GM12878 (cell line): ENCODE results near the gene LCN9. TPM values are rescaled to one million over a fixed set of nuclear protein-coding genes. Genes with fewer than 3 reads are reported as not detected.

Source experiments
- ATAC-seq: fragments of 200-7000 bp; cut with Tn5 transposase; 3 replicates; pipeline ENCODE4 v1.9.1; 2020; ENCODE audit warnings: mild to moderate bottlenecking, moderate library complexity
- BruUV-seq: library from RNA; stranded (reverse); fragments of 400-500 nt; replicated peaks from 2 replicates; lab custom pipeline; 2021; lab: Mats Ljungman, UMichigan
- CTCF ChIA-PET: fragments of 300-600 bp; sonication (Branson Sonifier 250); formaldehyde crosslinking; extraction: SDS; loops from one replicate; lab custom pipeline; 2021; ENCODE audit warnings: inconsistent platforms; lab: Yijun Ruan, JAX
- POLR2A ChIA-PET: fragments of 350-600 bp; formaldehyde crosslinking; extraction: SDS; loops from one replicate; lab custom pipeline; 2021; ENCODE audit warnings: inconsistent platforms; lab: Charles Lee
- RAD21 ChIA-PET: fragments of 300-600 bp; sonication (Branson Sonifier 250); formaldehyde crosslinking; loops from one replicate; lab custom pipeline; 2023; ENCODE audit warnings: antibody characterized with exemption; ENCODE audit not compliant: unreplicated experiment; lab: Charles Lee
- SMC1A ChIA-PET: fragments of 300-600 bp; sonication (Branson Sonifier 250); formaldehyde crosslinking; loops from one replicate; lab custom pipeline; 2023; ENCODE audit not compliant: unreplicated experiment, uncharacterized antibody; lab: Charles Lee
- DNase-seq: peaks from one replicate; pipeline ENCODE4 v3.0.0-alpha.2; 2011; ENCODE audit warnings: low read depth, low spot score
- FAIRE-seq: peaks from 3 replicates; lab custom pipeline; 2011; peaks lifted over from hg19 to GRCh38; lab: Jason Lieb, UNC
- H2AFZ ChIP-seq: 2 replicates; pipeline ENCODE4 v1.6.0; 2011; ENCODE audit warnings: low read depth, low read length, control low read depth; ENCODE audit not compliant: control insufficient read depth
- H3K27ac ChIP-seq: 2 replicates; pipeline ENCODE4 v1.5.1; 2011; ENCODE audit warnings: control low read depth; ENCODE audit not compliant: control insufficient read depth, insufficient read depth
- H3K27me3 ChIP-seq, 2 experiments: replicated peaks in 1 of 2; 2 replicates each; pipeline versions ENCODE4 v1.6.0 to v1.6.1; 2011; ENCODE audit warnings: low read length in 1 of 2; ENCODE audit not compliant: control insufficient read depth in 2 of 2, insufficient read depth in 2 of 2
- H3K36me3 ChIP-seq, 2 experiments: 2 replicates each; pipeline ENCODE4 v1.5.1; 2011; ENCODE audit warnings: low read length in 1 of 2; ENCODE audit not compliant: control insufficient read depth in 2 of 2, insufficient read depth in 2 of 2
- H3K4me1 ChIP-seq: 2 replicates; pipeline ENCODE4 v1.6.1; 2011; ENCODE audit warnings: mild to moderate bottlenecking, low read length, moderate library complexity, mixed read lengths; ENCODE audit not compliant: control insufficient read depth, insufficient read depth
- H3K4me2 ChIP-seq: 2 replicates; pipeline ENCODE4 v1.6.0; 2011; ENCODE audit warnings: control low read depth; ENCODE audit not compliant: control insufficient read depth, insufficient read depth
- H3K4me3 ChIP-seq: fragments of 200-600 bp; sonication (generic); 2 replicates; pipeline ENCODE4 v1.5.1; 2016
- H3K79me2 ChIP-seq: 2 replicates; pipeline ENCODE4 v1.6.0; 2011; ENCODE audit warnings: low read length; ENCODE audit not compliant: control insufficient read depth, insufficient read depth
- H3K9ac ChIP-seq: 2 replicates; pipeline ENCODE4 v1.8.0; 2011; ENCODE audit warnings: low read length, control low read depth, mixed read lengths; ENCODE audit not compliant: control insufficient read depth, insufficient read depth
- H3K9me3 ChIP-seq: replicated peaks from 3 replicates; pipeline ENCODE4 v1.5.1; 2011; ENCODE audit warnings: mild to moderate bottlenecking, low read length; ENCODE audit not compliant: control insufficient read depth, insufficient read depth
- H4K20me1 ChIP-seq: 2 replicates; pipeline ENCODE4 v1.6.0; 2011; ENCODE audit not compliant: control insufficient read depth, insufficient read depth
- CHD1 ChIP-seq: IDR thresholded peaks from 2 replicates; pipeline ENCODE4 v1.6.1; 2012; ENCODE audit warnings: low read depth, low read length, improper control_type of control experiment
- JUNB ChIP-seq: IDR thresholded peaks from 2 replicates; pipeline ENCODE4 v1.6.1; 2016; ENCODE audit warnings: antibody characterized with exemption, mild to moderate bottlenecking
- JUND ChIP-seq: IDR thresholded peaks from 2 replicates; pipeline ENCODE4 v1.6.1; 2012; ENCODE audit warnings: low read depth, mild to moderate bottlenecking, low read length, improper control_type of control experiment, moderate library complexity
- LARP7 ChIP-seq: fragments of 450-650 bp; IDR thresholded peaks from 2 replicates; pipeline ENCODE4 v1.6.1; 2017; ENCODE audit warnings: mild to moderate bottlenecking
- MTA2 ChIP-seq: fragments of 450-650 bp; IDR thresholded peaks from 2 replicates; pipeline ENCODE4 v1.6.1; 2016; ENCODE audit warnings: low read depth, mild to moderate bottlenecking, moderate library complexity
- MYB ChIP-seq: fragments of 150-350 bp; IDR thresholded peaks from 2 replicates; pipeline ENCODE4 v1.6.1; 2014; ENCODE audit warnings: mild to moderate bottlenecking, low read depth, low read length, borderline replicate concordance
- NBN ChIP-seq: fragments of 450-650 bp; IDR thresholded peaks from 2 replicates; pipeline ENCODE4 v1.6.1; 2016
- NFYB ChIP-seq: IDR thresholded peaks from 2 replicates; pipeline ENCODE4 v1.6.1; 2011; ENCODE audit warnings: low read depth, mild to moderate bottlenecking, low read length, improper control_type of control experiment, moderate library complexity; ENCODE audit not compliant: insufficient read depth
- PAX5 ChIP-seq: IDR thresholded peaks from 2 replicates; pipeline ENCODE4 v1.6.1; 2011; ENCODE audit warnings: low read depth, low read length, borderline replicate concordance
- RBBP5 ChIP-seq: fragments of 200-600 bp; sonication (generic); conservative IDR thresholded peaks from 2 replicates; pipeline ENCODE4 v1.6.1; 2016
- RCOR1 ChIP-seq: conservative IDR thresholded peaks from 2 replicates; pipeline ENCODE4 v1.6.1; 2012; ENCODE audit warnings: low read depth, low read length, improper control_type of control experiment
- SMARCA5 ChIP-seq: fragments of 450-650 bp; IDR thresholded peaks from 2 replicates; pipeline ENCODE4 v1.6.1; 2017; ENCODE audit warnings: mild to moderate bottlenecking
- STAT3 ChIP-seq: IDR thresholded peaks from 2 replicates; pipeline ENCODE4 v1.6.1; 2011; ENCODE audit warnings: low read depth, low read length, improper control_type of control experiment
- TCF7 ChIP-seq: IDR thresholded peaks from 2 replicates; pipeline ENCODE4 v1.6.1; 2014; ENCODE audit warnings: antibody characterized with exemption, borderline replicate concordance
- WRNIP1 ChIP-seq: IDR thresholded peaks from 2 replicates; pipeline ENCODE4 v1.6.1; 2011; ENCODE audit warnings: low read depth, low read length, improper control_type of control experiment, borderline replicate concordance
- ZBTB33 ChIP-seq: fragments of 450-650 bp; IDR thresholded peaks from 2 replicates; pipeline ENCODE4 v1.6.1; 2017; ENCODE audit warnings: mild to moderate bottlenecking
- ZNF24 ChIP-seq: fragments of 450-650 bp; IDR thresholded peaks from 2 replicates; pipeline ENCODE4 v1.6.1; 2017; ENCODE audit warnings: antibody characterized with exemption, mild to moderate bottlenecking
- ZNF274 ChIP-seq: IDR thresholded peaks from one replicate; pipeline ENCODE4 v1.8.0; 2011; ENCODE audit not compliant: insufficient read length, insufficient read depth
- ZNF384 ChIP-seq: IDR thresholded peaks from 2 replicates; pipeline ENCODE4 v1.6.1; 2012; ENCODE audit warnings: low read depth, mild to moderate bottlenecking, low read length, improper control_type of control experiment, borderline replicate concordance
- WGBS: methylation state at CpG from one replicate; pipeline ENCODE4 v1.1.6; 2016; ENCODE audit warnings: low lambda C conversion rate; ENCODE audit not compliant: insufficient replicate concordance, insufficient coverage; ENCODE audit errors: missing lambda C conversion rate; 5-methylcytosine and 5-hydroxymethylcytosine counted together
- in situ Hi-C: fragments of 300-500 bp; cut with MboI; formaldehyde crosslinking; loops from 9 replicates; pipeline ENCODE4 v1.14.3; 2018; ENCODE audit warnings: mixed read lengths
- intact Hi-C: fragments of 100-400 bp; cut with micrococcal nuclease; formaldehyde crosslinking; loops from one replicate; pipeline ENCODE4 v1.14.2; 2022; ENCODE audit not compliant: unreplicated experiment
- polyA plus RNA-seq, 11 experiments: library from polyadenylated mRNA; depleted of rRNA in 4 of 11; unstranded in 6 of 11; stranded (reverse) in 5 of 11; fragments of >200 nt; fragmentation: Nextera tagmentation in 4 of 11; fragmentation: Illumina TruSeq in 1 of 11; extraction: Ambion mirVana in 4 of 11; extraction: Trizol in 1 of 11; gene quantifications; 1 replicate in 1 of 11; 2 replicates in 10 of 11; pipeline versions ENCODE4 v1.2.1 to v1.2.3, GENCODE V29; 2011 to 2016; ENCODE audit warnings: inconsistent platforms in 2 of 11, missing spikeins in 2 of 11, low read depth in 1 of 11
- total RNA-seq, 4 experiments: library from RNA; depleted of rRNA in 3 of 4; stranded (reverse); fragments of >200 nt in 3 of 4; fragmentation: Illumina TruSeq in 1 of 4; extraction: Trizol in 1 of 4; gene quantifications; 2 replicates each; pipeline versions ENCODE4 v1.2.1 to v1.2.3, GENCODE V29; 2013 to 2021
- TF ChIP-seq, protein P1 (sequence below): fragments of 450-650 bp; IDR thresholded peaks from 2 replicates; pipeline ENCODE4 v1.6.1; 2017; ENCODE audit warnings: mild to moderate bottlenecking, moderate library complexity

Gene LCN9
- total and polyA plus RNA-seq, 10 of the 15 experiments (the other 5 are each of a cell fraction or from before 2014, with no cell fraction given): not detected

DNA sequence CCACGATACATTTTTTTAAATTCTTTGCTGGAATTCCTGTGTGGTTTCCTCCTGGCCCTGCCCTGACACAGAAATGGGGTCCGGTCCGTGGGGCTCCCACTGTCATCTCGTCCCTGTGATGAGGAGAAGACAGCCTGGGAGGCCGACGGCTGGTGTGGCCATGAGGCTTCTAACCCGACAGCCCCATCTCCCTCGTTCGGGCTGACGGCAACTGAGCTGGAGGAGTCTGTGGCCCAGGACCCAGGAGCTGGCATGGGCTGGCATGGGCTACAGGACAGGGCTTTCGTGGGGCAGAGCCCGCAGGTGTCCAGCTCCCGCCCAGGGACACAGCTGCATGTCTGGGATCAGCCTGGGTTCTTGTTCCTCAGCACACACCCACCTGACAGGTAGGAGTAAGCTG lies 13.8 kb downstream of the LCN9 start:
- BruUV-seq: no TSS peak
- ATAC-seq (no peak), FAIRE-seq (no peak), DNase-seq (no peak)
- ChIA-PET SMC1A (no interaction called here), POLR2A (no interaction called here), CTCF (no interaction called here)
- Histone ChIP-seq H3K4me3 (no peak overlapping the region), H3K9ac (no peak overlapping the region), H3K27me3 (no peaks in the 10 kb centered on the region), H3K4me1 (no peaks in the 10 kb centered on the region), H2AFZ (no peak overlapping the region), H3K9me3 (no peaks in the 10 kb centered on the region), H3K4me2 (no peak overlapping the region), H3K36me3 (no peaks in the 10 kb centered on the region), H3K79me2 (no peaks in the 10 kb centered on the region), H4K20me1 (no peaks in the 10 kb centered on the region)
- 37% methylated on average over 13 of the region's 13 CpGs for WGBS
- in situ Hi-C loops (no loop called here), intact Hi-C loops (no loop called here)
- TF ChIP-seq CHD1 (no peak), JUNB (no peak), WRNIP1 (no peak), TCF7 (no peak), STAT3 (no peak), RBBP5 (no peak), PAX5 (no peak), ZNF24 (no peak), NFYB (no peak), MTA2 (no peak), JUND (no peak), SMARCA5 (no peak), NBN (no peak), ZBTB33 (no peak), RCOR1 (no peak), ZNF384 (no peak), ZNF274 (no peak), MYB (no peak), LARP7 (no peak)
- TF ChIP-seq, protein P1, sequence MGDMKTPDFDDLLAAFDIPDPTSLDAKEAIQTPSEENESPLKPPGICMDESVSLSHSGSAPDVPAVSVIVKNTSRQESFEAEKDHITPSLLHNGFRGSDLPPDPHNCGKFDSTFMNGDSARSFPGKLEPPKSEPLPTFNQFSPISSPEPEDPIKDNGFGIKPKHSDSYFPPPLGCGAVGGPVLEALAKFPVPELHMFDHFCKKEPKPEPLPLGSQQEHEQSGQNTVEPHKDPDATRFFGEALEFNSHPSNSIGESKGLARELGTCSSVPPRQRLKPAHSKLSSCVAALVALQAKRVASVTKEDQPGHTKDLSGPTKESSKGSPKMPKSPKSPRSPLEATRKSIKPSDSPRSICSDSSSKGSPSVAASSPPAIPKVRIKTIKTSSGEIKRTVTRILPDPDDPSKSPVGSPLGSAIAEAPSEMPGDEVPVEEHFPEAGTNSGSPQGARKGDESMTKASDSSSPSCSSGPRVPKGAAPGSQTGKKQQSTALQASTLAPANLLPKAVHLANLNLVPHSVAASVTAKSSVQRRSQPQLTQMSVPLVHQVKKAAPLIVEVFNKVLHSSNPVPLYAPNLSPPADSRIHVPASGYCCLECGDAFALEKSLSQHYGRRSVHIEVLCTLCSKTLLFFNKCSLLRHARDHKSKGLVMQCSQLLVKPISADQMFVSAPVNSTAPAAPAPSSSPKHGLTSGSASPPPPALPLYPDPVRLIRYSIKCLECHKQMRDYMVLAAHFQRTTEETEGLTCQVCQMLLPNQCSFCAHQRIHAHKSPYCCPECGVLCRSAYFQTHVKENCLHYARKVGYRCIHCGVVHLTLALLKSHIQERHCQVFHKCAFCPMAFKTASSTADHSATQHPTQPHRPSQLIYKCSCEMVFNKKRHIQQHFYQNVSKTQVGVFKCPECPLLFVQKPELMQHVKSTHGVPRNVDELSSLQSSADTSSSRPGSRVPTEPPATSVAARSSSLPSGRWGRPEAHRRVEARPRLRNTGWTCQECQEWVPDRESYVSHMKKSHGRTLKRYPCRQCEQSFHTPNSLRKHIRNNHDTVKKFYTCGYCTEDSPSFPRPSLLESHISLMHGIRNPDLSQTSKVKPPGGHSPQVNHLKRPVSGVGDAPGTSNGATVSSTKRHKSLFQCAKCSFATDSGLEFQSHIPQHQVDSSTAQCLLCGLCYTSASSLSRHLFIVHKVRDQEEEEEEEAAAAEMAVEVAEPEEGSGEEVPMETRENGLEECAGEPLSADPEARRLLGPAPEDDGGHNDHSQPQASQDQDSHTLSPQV: no peak
- TF ChIP-seq, all 136 proteins: peak for 0
- RAD21 ChIA-PET: no interaction called here
- no peak overlapping the region for H3K27ac ChIP-seq
